ENCODE results near the gene DLX3.

The DLX3 gene

DNA sequence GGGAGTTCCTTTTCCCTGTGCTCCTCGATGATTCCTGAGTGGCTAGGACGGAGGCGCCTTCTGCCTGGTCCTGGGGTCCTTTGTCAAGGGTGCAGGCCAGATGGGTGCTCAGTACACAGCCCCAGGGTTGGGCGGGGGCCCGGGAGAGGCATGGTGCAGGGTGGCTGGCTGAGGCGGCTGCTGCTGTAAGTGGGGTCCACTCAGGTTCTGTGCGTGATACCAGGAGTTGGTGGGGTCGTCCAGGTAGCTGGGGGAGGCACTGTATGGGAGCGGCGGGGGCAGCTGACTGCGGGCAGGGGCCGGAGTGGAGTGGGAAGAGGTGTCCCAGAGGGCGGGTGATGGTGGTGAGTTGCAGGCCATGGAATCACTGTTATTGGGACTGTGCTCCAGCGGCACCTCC is 3.6 kb downstream of the DLX3 start:
- DNase-seq, result no peak

DNA sequence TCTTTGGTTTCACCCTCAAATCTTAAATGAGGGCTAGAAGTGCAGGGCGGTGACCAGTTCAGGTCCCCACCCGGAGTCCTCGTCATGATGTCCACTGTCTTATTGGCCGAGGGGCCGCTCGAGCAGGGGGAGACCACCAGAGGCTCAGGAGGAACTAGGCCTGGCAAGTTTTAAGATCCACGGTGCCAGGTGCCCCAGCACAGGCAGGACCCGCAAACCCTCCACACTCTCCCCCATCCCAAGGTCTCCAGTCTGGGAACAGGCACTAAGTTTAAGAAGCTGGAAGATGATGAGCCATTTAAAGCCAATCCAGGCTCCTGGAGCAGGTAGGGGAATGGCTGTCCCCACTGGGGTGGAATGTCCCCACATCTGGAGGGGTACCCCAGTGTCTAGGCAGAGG is 4.1 kb downstream of the DLX3 start:
- DNase-seq, result no peak

DNA sequence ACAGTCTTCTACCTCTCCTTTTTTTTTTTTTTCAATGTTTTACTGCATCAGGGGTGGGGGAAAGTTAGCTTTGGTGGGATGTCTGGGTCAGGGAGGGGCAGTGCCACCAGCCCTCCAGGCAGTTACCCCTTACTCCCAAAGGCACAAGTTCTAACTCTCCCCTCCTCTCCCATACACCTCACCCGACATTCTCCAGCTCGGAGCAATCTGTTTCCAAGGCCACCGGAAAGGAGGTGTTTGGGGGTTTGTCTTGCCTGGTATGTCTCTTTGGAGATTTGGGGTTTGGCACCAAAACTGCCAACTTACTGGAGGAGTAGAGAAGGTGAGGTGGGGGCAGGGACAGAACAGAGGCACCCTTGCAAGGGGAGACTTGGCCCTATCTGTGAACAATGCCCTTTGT is 4.7 kb downstream of the DLX3 start:
- no peak for DNase-seq

DNA sequence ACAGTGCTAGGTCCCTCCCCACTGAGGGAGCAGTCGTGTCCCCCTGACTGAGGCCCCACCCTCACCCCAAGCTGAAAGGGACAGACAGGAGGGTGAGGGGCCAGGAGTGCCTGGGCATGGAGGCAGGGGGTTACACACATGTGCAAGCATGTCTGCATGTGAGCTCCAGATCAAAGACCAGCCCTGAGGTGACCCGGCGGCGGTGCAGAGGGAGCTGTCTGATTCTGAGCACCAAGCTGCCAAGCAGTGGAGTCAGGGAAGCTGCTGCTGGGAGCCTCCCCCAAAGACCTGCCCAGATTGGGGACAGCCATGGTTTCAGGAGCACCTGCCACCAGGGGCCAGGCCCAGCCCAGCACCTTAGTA is 5.5 kb downstream of the DLX3 start:
- no peak for DNase-seq

DNA sequence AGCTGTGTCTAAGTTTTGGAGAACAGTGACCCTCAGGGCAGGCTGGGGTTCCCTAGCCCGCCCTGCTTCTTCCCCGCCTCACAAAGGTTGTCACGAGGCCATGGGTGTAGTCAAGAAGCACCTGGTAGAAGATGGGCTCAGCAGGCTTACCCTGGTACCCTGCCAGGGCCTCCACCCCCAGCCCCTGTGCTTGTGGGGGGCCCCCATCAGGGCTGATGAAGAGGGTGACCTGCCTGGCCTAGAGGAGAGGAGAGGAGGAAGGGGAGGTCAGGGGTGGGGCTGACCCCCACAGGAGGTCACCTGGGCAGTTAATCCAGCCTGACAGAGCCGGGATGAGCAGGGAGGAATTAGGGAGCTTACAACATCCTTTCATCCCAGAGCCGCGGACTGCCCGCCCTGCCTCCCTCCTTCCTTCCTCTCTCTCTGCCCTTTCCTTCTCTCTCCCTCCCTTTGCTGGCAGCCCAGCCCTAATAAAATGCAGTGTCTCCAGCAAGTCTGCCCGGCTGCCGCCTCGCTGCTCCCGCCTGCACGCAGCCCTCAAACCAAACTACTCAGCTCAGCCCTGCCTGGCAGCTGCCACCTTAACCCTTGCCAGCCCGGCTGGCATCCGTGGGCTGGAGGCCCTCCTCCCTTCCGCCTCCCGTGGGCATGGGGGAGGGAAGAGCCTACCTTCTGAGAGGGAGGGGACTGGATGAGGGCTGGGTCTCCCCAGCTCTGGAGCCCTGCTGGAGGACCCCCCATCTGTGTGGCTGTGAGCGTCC is 7.2 kb downstream of the DLX3 start:
- DNase-seq, result no peak

DNA sequence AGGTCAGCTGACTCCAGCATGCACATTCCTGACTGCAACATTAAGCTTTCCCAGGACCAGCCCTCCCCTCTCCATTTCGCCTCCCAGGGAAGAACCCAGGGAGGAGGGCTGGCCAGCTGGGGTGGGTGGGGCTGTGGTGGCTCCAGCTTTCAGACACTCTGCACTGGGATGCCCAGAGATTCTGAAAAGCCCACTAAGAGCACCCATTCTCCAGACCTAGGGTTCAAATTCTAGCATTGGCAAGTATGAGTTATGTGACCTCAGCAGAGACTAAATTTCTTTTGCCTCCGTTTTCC is 7.8 kb downstream of the DLX3 start:
- DNase-seq, result no peak

DNA sequence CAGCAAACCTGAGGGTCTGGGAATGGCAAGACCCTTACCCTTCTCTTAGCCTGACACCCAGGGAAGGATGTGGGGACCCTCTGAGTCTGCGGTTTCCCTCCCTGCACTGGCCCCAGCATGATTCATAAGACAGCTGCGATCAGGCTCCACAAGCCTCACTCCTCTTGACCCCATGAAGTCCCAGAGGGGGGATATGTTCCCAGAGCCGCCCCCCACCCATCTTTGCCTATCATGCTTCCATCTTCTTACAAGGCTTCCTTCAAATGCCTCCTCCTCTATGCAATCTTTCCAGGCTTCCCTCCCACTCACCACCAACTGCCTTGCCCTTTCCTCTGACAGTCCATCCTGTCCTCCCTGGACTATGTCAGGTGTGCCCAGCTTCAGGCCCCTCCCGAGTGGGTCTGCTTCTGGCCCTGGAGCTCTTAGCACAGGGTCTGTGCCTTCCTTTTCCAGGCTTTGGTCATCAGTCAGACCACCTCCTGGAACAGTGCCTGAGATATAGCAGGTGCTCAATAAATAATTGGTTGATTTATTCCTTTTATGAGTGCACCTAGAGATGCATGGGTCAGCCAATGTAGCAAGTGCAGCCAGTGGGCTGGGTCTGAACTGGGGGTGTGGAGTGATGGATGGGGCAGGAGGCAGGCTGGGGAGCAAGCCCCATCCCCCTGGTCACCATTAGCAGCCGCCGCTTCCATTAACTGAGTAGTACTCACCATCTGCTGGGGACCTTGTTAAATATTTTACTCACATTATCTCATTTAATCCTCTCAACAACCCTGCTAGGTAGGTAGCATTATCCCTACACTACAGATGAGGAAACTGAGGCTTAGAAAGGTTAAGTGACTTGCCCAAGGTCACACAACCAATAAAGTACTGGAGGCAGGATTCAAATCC is 8.4 kb downstream of the DLX3 start:
- DNase-seq, result no peak

DNA sequence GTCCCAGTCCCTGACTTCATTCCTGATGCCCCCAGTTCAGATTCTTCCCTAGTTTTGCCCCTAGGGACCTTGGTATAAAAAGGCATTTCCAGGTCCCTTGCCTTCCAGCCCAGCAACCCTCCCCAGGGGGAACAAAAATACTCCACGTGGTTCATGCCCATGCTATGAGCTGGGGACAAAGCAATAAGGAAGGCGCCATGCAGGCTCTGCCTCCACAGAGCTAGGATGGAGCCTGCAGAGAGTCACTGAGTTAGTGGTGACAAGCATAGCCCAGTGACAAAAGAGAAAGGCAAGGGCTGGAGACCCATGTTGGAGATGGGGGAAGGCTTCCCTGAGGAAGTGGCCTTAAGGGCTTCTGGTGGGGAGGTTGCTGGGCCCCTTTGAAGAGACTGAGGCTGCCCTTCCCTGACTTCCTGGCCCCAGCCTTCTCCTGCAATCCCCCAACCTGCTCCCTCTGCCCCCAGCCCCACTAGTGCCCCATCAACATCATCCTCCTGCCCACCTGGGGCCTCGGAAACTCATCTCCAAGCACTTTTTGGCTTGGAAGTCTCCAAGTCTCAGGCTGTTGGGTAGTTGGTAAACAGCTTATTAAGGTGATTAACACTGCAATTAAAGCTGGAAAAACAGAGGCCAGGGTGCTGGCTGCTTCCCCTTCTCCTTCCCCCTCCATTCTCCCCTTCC is 9.6 kb downstream of the DLX3 start:
- DNase-seq, result no peak

DNA sequence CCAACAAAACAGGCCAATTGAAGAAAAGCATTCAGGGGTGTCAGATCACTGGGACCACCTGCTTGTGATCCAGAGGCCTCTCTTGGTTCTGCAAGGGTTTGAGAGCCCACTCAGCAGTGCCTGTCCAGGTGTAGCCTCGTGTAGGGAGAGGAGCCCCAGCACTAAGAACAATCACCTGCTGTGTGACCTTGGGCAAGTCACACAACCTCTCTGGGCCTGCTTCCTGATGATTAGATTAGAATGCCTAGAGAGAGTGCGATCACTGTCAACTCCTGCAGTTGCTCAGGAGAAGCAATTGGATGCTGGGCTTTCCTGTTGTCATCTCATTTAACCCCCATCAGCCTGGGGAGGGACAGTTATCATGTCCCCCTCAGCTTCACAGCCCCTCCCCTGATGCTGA is 10.2 kb downstream of the DLX3 start:
- DNase-seq, result no peak

DNA sequence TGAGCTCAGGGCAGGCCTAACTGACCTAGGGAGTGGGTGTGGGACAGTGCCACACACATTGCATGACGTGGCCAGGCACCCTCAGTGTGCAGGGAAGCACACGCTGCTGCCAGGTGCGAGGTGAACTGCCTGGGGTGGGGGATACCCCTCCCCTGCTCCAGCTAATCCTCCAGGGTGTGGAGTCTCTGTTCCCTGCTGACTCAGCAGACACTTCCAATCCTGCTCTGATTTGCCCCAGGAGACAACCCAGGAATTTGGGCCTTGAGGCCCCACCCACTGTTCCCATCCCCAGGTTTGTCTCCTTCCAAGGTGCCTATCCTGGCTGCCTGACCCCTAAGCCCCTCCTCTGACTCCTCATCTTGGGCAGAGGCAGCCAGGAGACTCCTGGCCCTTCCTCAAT is 10.7 kb downstream of the DLX3 start:
- DNase-seq, result no peak

DNA sequence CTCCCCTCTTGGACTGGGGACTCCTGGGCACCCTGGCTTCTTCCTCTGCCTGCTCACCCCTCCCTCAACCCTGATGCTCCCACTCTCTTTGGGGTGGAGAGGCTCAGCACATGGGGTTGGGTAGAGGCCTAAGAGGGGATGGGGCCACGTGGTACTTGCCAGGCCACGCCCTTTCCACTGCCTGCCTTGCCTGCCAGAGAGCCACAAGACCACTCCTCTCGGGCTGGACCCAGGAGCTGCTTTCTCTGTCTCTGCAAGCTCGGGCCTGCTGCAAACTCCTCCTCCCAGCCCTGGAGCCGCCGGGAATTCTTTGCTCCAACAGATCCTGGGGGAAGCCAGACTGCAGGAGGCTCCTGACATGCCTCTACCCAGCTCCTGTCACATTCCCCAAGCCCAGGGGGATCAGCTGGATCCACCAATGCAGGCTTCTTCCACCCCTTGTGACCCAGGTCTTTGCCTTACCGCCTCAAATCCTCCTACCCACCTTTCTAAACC is 14.3 kb downstream of the DLX3 start:
- DNase-seq, result no peak

DNA sequence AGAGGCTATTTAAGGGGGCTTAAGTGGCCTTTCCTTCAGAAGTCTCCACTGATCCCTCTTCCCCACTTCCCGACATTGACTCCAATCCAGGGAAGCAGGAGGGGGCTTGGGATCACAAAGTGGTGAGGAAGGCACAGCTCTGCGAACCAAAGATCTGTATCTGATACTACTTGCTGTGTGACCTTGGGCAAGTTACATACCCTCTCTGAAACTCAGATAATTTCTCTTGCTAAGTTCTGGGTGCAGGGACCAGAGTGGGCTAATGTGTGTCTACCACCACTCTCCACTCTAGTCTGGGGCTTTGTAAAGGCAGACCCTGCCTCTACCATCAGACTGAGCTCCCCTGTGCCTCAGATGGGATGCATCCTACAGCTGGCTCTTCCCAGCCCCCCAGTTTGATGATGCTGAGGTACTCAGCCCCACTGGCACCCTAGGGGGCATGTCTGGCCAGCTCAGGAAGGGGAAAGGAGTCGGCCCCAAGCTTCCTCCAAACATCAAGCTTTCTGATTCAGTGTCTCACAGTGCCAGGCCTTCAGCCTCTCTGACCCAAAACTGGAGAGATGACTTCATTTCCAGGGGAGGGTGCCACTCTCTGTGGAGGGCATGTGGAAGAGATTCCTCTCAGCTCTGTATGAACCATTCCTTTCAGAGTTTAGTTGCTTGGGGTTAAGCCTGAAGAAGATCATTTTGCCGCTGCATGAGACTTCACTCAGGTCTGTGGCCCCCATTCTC is 15.1 kb downstream of the DLX3 start:
- no peak for DNase-seq

DNA sequence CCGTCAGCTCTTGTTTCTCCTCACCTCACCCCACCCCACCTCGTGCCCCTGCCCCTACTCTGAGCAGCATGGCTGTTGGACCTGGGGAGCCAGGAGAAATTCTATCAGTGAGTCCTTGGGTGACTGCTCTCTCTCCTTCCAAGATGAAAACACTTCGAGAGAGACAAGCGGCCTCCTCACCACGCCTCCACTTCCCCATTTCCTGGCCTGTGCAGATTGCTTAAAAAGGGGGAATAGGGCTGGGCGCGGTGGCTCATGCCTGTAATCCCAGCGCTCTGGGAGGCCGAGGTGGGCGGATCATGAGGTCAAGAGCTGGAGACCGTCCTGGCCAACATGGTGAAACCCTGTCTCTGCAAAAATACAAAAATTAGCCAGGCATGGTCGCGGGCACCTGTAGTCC is 16.5 kb downstream of the DLX3 start:
- no peak for DNase-seq

DNA sequence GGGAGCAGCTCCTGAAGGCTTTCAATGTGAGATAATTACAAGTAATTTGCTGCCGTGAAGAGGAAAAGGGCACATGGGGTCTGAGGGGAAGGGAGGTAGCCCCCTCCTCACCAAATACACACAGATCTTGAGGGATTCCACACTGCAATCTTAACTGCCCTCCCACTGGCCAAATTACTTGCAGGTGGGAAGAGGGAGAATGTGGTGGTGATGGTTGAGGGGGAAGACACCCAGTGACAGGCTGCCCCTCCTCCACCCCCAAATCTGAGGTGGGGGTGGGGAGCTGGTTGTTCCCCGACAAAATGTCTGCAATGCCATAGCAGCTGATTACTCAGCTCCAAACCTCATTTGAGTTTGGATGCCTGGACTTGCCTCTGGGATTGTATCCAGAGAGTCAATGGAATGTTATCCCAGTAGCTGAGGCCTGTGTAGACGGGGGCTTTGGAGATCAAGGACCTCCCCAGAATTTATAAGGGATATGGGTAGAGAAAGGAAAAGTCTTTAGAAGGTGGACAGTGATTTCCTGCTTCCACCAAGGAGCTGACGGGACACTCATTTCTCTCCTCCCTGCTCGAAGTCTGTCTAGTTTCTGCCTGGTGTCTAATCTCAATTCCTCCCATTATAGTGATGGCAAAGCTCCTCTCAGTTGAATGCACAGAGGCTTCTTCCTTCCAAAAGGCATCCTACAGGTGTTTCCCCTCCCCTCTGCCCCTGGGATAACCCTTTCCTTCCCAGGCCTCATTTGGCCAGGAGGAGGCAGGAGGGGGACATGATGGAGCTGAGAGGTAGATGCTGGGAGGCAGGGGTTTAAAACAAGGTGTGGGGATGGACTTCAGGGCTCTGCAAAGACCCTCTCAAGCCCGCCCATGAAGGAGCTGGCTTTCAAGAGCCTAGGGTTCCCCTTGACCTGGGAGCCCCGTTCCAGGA is 17.3 kb downstream of the DLX3 start:
- no peak for DNase-seq

DNA sequence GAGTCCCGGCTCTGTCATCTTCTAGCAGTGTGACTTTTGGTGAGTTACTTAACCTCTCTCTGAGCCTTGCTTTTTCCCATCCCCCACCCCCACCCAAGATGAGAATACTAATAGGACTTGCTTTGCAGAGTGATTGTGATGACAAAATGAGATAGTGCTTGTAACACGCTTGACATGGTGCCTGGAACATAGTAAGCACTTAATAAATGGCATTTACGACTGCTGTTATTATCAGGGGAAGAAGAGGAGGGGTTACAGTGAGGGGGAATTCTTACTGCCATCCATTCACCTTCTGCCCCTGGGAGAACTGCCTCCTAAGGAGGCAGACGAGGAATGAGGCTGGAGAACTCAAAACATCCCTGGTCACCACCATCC is 18.2 kb downstream of the DLX3 start:
- no peak for DNase-seq

DNA sequence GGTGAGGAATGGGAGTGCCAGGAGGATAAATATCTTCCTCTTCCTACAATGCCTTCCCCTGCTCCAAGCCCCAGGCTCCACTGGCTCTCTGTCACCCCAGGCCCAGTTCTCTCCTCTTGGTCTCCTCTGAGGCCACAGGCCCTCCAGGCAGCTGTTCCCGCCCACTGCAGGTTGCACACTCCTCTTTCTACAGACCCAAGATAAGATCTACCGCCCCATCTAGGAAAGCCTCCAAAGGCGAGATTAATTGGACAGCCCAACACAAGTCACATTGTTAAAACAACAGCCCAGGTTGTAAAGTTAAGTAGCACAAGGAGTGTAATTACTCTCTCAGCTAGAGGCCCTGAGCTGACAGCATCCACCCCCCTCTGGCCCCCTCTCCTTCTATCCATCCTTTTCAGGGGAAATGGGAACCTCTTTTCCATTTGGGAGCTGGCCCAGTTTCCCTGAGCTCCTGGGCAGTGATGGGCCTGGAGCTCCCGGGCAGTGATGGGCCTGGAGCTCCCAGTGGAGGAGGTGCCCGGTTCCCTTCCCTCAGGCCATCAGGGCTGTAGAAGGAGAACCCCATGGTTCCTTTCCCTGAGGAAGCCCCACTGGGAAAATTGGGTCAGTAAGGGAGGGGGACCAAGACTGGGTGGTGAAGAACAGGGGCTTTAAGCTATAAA is 18.7 kb downstream of the DLX3 start:
- DNase-seq, result no peak

DNA sequence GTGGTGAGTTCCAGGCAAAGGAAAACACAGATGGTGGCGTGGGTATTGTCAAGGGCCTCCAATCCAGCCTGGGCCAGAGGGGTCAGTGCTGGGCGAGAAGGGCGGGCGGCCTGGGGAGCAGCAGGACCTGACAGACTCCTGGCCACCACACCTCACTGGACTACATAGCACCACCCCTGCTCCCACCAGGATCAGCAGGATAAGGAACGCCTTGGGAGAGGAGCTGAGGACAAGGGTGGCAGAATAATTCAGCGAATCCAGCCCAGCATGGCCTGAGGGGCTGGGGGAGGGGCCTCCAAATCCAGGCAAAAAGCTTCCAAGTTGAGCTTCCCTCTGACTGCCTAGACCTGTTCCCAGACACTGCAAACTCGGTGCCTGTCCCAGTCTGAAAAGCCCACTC is 19.5 kb downstream of the DLX3 start:
- no peak for DNase-seq

DNA sequence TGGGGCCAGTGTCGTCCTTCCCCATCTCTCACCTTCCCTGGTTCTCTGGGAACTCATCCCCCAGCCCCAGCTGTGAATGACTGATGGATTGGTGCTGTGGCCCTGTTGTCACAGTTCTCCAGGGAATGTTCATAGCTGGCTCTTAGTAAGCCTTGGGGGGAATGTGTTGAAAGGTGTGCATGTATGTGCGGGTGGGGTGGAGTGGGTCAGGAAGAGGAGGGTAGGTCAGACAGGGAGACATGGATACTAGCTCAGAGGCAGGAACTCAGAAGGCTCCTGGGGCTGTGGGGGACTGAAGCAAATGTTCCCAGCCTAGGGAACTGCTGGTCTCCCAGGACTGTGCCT is 21.8 kb downstream of the DLX3 start:
- no peak for DNase-seq

DNA sequence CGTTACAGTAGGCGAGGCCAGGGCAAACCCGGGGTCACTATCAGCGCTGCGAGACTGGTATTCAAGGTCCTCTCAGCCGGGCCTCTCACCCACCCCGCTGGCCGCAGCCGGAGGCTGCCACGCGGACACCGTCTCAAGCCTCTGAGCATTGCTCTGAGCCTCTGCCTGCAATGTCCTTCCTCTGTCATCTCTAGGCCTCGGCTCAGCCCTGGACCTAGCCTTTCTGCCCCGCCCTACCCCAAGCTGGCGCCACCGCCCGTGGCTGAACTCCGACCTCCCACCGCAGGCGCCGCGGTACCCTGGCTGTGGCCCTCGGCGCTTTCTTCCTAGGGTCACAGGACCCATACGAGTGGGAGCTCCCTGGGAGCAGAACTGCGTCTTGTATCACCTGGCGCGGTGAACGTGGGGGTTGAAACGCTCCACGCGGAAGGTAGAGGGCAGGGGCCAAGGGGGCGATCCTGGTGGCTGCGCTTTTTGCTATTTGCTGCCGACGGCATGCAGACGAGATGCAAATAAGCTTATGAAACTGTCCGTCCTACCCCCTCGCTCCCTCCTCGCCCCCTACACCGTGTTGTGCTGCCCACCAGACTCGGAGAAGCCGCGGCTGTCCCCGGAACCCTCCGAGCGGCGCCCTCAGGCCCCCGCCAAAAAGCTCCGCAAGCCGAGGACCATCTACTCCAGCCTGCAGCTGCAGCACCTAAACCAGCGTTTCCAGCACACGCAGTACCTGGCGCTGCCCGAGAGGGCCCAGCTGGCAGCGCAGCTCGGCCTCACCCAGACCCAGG is 22.3 kb downstream of the DLX3 start:
- DNase-seq, result no peak

DNA sequence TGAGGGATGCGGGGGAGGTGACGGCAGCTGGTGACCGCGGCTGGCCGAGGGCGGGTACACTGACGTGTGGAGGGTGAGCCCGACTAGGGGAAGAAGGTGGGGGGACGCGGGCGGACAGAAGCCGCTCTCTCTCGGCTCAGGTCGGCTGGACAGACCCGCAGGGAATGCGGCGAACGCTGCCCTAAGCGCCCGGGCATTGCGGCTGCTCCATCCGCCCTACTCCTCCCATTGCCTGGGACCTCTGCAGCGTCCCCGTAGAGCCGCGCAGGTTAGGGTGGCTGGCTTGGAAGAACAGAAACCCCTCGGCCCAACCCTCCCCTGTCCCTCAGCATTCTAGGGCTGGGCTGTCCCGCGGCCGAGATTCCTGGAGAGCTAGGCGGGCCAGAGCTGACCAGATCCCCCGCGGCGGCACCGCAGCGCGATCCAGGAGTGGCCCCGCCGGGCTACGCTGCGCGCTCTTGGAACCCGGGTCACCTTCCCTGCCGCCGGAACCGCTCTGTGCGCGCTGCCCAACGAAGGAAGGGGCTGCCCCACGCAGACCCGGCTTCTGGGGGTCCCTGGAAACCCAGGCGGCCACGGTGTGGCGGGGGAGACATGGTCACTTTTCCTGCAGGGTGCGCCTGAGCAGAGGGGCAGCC is 23.1 kb downstream of the DLX3 start:
- DNase-seq, result no peak

Measured in stimulated activated CD4-positive, alpha-beta T cell treated with anti-CD3 and anti-CD28 coated beads, Interleukin-2, amount 100 ng/mL, for 48 hours (primary cell).